Activated CD4-positive, alpha-beta T cell treated with anti-CD3 and anti-CD28 coated beads, Interleukin-2, Interleukin-6, amounts not matched to agents 100 ng/mL and 50 ng/mL, durations not matched to agents 16 hours and 8 hours (primary cell): Measurements from ENCODE around the gene ATP2A3.

Experiments used
- DNase-seq: peaks from one replicate; pipeline ENCODE4 v3.0.0-alpha.2; 2020

ATP2A3 gene

DNA sequence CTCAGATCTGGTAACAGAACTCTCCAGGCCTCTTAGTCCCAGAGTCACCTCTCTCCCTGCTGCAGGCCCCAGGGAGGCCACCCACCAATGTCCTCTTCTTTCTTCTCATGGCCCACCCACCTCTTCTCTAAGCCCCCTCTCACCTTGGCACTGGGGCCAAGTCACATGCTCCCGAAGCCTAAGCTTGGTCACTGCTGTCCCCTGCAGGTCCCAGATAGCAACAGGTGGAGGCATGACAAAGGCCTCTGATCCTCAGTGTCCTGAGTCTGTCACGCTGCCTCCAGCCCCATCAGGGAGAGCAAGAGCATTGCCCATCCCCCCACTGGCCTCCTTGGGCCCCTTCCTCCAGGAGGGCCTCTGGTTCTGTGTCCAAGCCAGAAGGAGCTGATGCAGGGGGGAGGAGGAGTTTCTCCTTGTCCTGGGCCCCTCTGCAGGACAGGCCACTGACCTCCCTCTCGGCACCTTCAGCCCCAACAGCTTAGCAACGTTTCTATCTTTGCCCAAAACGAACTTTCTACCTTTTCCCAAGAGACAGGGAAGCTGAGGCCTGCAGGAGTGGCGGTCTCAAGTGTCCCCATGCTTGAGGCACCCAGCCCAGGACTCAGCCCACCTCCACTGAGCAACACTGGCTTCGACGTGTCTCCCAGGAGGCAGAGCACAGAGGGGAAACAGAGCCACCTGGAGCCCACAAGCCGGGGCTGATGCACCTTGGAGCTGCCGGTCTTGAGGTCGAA, 56.6 kb downstream of the ATP2A3 start:
- no peak for DNase-seq

DNA sequence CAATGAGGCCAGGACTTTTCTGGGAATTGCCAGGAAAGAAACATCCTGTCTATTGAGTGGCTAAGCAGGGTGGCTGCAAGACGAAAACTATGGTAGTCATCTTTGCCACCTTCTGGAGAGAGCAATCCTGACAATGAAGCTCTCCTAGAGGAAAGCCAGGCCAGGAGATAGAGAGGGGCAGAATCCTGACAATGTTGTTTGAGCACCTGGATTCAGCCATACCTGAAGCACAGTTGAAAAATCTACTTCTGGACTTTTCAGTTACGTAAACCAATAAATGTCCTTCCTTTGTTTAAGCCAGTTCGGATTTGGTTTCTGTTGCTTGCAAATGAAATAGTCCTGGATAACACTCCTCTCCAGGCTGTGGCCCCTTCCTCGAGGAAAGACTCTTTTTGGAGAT, 57.4 kb downstream of the ATP2A3 start:
- DNase-seq, result no peak

DNA sequence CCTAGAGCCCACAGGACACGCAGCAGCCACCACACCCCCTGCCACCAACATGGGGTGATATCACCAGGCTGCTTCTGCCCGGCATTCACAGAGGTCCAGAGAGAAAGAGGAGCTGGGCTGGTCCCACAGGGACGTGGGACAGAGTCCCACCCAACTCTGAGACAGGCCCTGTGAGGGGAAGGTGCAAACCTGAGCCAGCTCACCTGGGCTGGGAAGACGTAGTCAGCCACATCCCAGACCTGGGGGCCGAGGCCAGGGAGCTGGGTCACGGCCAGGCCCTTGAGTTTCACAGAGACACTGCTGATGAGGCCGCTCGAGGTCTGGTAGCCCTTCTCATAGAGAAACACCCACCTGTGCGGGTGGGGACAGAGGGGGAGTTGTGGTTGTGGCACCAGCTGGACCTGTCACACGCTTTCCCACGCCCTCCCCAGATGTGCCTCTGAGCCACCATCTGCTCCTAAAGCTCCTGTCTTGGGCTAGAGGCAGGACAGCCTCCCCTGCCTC, 59.2 kb downstream of the ATP2A3 start:
- no peak for DNase-seq

DNA sequence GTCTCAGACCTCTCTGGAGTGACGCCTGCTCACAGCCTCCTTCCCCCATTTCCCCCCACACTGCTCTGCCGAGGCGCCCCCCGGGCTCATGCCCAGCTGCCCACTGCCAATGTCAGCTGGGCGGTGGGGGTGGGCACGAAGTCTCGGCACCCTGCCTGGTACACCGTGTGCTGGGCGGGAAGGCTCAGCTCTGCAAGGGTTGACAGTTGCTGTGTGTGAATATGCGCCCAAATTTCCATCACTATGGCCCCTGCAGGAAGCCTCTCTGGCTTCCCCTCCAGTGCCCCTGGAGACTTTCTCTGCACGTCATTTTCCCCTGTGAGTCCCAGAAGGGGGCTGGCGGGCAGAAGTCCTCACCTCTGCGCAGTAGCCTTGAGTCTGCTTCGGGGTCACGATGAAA, 59.7 kb downstream of the ATP2A3 start:
- DNase-seq, result no peak

DNA sequence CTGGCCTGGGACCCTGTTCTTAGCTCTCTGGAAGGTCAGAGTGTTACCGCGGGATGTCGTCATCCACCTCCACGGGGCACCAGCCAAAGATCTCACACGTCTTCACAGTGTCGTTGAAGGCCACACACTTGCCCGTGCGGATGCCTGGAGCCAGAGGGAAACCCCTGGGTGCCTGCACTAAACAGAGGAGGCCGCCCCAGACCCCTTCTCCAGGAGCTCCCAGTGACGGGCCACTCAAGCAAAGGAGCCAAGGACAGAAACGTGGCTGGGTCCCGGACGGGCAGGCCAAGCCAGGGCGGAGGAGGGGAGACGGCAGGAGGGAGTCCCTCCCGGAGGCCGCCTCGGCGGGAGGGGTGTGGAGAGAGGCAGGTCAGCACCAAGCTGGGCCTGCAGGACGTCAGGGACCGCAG, 60.4 kb downstream of the ATP2A3 start:
- no peak for DNase-seq

DNA sequence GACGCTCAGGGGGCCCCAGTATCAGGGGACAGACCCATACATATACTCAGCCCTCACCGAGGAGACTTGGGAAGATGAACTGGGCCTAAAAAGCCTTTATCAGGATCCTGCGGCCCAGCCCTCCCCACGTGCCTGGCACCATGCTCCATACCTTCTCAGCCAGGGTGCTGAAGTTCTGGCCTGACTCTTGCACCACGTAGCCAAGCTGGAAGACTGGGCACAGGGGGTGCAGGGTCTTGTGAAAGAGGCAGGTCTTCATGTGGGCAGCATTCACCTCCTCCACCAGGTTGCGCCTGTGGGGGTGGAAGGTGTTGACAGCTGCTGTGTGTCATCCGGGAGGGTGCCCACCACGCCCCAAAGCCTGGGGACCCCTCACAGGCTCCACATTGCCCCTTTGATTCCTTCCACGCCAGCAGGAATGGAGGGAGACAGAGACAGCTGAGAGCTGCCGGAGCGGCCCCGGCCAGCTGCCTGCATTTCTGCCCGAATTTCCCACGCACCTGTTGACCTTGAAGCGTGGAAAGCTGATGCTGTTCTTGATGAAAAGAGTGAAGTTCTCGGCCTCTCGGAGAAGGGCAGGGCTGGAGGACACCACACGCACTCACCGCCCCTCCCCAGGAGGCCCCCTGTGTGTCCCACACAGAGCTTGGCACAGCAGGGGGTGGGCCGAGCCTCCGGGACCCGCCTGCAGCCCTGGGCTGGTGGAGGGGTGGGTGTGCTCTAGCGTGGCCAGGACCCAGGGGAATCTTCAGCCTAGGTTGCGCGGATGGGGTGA, 61.0 kb downstream of the ATP2A3 start:
- DNase-seq, result no peak

DNA sequence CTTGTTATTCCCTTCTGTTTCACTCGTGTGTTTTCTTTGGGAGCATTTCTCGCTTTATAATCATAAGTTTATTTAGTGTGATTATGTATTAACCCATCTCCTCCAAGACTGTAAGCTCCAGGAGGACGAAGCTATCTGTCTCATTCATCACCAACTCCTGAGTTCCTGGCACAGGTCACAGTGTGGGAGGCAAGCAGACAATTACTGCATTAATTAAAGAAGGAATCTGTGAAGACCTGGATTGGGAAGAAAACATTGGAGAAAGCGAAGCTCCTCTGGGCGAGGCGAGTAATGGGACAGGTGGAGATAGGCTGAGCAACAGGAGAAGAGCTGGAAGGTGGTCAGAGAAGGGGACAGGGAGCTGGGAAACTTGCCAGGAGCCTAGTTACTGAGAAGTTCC, 63.6 kb downstream of the ATP2A3 start:
- no peak for DNase-seq

DNA sequence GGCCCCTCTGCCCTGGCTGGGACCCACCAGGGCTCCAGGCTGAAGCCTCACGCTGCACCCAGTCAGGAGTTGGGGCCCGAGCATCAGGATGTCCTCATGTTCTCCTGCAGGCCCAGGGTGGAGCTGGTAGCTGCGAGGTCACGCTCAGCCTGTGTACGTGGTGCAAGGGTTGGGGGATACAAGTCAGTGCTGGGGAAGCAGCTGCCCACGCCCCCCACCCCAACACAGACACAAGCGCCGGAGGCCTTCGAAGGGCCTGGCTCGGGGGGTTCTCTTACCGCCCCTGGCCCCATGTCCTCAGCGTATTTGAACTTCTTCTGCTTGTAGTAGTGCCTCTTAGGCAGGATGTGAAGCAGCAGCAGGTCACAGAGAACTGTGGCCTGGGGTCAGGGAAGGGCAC, 66.5 kb downstream of the ATP2A3 start:
- no peak for DNase-seq

DNA sequence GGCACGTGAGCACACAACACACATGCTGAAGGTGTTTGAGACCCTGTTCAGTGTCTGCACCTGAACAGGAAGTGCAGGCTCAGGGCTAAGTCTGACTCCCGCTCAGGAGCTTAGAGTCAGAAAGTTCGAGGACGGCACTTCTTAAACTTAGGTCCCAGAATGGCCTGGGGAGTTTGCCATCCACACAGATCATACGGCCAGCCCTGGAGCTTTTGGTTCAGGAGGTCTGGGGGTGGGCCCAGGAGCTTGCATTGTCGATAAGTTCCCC, 67.3 kb downstream of the ATP2A3 start:
- DNase-seq, result no peak

DNA sequence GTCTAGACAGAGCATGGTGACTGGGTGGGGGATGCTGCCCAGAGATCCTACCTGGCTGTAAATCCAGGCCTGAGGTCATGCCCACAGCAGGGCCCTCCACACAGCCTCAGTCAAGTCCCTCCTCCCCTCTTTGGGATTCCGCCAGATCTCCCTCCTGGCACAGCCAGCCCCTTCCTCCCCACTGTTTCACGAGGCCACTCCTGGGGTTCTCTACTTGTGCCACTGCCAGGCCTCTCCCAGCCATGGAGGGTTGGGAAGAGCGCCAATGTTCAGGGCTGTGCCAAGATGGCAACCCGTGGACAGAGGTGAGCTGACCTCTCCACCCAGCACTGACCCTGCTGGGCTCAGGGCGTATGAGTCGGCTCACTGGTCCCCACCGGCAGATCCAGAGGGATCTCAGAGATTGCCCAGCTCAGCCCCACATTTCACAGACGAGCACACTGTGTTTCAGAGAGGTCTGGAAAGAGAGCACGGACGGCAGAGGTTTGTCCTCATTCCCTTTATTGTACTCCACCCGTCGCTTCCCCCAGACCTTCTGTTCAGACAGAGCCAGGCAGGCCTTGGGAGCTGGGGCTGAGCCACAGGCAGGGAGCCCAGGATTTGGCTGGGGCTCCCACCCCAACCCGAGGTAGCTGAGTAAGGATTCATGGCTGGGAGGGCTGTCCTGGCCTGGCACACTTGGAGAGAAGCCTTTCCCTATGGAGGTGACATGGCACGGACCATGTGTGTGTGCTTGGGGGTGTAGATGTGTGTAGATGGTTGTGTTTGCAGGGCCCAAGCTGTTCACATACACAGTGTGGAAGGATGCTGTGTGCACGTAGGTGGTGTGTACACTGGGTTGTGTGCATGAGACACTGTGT, 67.9 kb downstream of the ATP2A3 start:
- no peak for DNase-seq

DNA sequence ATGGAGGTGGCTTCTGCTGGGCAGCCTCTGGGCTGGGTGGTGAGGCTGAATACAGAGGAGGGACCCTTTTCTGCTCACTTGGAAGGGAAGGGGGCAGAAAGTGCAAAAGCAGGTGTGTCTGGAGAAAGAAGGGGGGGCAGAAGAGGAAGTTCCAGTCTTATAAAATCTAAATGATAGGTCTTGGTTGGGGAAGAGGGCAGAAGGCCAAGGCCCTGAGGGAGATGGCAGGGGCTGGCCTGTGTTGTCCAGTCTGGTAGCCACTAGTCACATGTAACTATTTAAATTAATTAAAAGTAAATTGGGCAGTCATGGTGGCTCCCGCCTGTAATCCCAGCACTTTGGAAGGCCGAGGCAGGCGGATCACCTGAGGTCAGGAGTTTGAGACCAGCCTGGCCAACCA, 68.9 kb downstream of the ATP2A3 start:
- no peak for DNase-seq

DNA sequence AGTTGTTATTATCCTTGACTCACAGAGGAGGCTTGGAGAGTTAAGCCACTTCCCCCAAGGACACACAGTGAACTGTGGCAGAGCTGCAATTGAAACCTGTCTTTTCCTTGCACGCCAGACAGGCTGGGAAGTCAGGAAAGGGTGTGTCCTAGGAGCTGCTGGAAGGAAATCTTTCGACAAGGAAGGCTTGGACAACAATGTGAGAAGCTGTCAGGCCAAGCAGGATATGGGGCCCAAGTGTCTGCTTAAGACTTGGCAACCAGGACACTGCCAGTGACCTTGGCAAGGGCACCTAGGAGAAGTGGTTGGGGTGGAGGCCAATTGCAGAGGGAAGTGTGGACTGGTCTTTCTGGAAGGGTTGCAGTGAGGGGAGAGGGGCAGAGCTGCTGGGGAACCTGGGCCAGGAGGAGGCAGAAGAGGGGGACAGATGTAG, 69.3 kb downstream of the ATP2A3 start:
- no peak for DNase-seq

DNA sequence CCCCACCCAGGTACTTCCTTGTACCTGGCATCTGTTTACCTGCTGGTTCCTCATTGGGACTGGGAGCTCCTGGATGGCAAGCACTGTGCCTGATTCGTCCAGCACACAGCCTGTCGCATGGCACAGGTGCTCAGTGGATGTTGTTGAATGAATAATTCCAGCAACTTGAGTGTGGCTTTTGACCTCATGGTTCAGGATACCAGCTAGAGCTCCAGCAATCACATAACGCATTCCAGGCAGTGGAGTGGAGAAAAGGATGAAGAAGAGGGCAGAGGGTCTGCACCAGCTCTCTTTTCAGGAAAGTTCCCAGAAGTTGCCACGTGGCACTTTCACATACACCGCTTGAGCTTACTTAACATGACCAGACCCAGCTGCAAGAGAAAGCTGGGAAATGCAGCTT, 70.0 kb downstream of the ATP2A3 start:
- no peak for DNase-seq

DNA sequence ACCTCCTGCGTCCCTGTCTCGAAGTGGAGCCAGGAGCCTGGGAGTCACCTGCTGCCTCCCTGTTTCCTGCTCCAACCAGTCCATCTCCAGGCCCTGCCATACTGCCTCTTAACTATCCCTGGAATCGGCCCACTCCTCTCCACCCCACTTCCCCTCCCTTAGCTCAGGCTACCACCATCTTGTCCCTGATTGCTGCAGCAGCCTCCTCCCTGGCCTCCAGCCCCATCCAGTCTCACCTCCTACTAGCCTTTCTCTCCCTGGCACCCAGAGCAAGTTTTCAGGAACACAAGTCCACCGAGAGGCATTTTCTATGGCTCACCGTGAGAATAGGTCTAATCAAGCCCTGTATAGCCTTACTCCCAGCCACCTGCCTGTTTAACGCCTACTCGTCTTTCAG, 70.5 kb downstream of the ATP2A3 start:
- no peak for DNase-seq

DNA sequence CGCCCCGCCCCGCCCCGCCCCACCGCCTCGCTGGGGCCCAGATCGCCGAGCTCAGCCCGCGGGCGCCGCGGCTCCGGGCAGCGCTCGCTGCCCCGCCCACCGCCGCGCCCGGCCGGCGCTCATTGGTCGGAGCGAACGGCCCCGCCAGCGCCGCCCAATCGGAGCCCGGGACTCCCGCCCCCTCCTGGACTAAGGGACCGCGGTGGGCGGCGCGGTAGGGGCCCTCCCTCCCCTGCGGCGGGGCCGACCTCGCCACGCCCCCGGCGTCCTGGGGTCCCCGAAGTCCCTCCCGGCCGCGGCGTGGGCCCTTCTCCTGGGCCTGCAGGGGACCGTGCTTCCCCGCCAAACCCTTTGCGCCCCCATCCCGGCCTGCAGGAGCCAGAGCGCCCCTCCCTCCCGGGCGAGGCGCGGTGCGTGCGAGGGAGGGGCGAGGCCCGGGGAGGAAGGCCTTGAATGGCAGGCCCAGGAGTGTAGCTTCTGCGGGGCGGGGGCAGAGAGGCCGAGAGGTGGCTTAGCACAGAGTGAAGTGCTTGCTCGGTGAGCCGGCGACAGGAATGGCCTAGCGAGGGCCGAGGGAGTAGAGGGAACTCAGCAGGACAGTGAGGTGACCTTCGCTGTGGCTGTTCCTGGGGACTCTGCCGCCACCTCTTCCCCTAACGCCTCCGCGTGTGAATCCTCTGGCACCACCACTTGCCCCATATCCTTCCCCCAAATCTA, 71.1 kb downstream of the ATP2A3 start, which contains the start of gene CAMKK1:
TSS of gene CAMKK1 (minus strand) at position 51 of the 717 bp plus-strand sequence. CDS start 7,366 bp downstream, outside the sequence.
- DNase-seq, result peak; percentile 94

DNA sequence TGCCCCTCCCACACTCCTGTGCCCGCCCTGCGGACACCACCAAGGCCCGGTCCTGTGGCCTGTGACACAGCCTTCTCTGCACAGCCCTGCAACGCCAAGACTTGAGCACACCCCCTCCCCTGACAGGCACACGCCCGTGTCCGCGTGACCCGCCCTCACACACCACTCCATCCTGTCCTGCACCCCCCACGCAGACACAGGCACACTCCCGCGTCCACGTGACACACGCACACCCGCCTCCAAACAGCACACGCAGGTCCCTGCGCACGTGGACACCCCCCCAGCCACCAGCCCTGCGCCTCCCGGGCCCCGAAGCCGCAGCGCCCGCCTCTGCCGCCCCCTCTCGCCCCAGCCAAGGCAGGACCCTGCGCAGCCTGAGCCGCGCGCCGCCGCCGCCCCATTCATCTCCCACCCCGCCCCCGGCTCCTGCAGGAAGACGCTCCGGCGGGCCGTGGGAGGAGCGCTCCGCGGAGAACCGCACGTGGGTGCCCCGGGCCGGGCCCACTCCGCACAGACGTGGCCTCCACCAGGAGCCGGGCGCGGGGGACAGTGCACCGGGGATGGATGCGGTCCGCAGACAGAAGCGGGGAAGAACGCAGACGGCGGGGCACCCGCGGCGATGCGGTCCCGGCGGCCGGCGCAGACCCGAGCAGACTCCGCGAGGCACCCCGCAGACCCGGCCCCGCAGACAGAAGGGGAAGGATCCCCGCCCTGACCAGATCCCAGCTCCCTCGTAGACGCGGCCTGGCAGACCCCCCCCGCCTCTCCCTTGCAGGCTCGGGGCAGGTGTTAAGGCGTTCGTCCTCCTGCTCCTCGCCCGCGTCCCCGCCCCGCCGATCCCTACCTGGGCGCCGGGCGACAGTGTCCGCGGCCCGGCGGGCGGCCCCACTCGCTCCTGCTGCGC, 71.9 kb downstream of the ATP2A3 start:
- peak; percentile 65 for DNase-seq

DNA sequence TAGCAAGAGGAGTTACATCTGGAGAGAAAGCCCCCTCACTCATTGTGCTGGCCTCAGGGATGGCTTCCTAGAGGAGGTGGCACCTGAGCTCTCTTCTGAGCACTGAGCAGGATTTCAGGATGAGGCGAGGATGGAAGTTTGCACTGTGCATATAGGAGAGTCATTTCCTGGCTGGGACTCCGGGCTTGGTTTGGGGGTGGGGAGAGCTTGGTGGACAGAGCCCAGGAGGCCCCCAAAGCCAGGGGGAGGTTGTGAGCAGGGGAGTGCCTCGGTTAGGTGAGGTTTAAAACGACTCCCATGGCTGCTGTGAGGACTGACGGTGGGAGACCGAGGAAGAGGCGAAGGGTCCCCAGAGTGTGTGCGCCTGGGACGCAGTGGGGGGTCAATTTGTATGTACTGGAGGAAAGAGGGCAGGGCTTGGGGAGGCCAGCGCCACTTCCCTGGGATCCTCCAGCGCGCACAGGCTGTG, 72.6 kb downstream of the ATP2A3 start:
- no peak for DNase-seq

DNA sequence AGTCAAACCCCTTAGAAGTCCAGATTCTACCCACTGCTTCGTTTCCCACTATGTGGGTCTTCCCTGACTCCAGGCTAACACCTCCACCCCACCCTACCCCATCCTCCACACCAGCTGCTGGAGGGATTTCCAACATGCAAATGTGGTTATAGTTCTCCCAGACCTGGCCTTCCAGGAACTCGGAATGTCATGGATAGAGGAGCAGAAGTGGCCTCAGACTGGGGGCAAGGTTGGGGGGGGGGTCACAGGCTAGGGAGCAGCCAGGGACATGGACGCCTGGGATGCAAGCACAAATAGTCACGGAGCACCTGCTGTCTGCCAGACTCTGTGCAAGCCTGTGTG, 73.4 kb downstream of the ATP2A3 start:
- DNase-seq, result no peak

DNA sequence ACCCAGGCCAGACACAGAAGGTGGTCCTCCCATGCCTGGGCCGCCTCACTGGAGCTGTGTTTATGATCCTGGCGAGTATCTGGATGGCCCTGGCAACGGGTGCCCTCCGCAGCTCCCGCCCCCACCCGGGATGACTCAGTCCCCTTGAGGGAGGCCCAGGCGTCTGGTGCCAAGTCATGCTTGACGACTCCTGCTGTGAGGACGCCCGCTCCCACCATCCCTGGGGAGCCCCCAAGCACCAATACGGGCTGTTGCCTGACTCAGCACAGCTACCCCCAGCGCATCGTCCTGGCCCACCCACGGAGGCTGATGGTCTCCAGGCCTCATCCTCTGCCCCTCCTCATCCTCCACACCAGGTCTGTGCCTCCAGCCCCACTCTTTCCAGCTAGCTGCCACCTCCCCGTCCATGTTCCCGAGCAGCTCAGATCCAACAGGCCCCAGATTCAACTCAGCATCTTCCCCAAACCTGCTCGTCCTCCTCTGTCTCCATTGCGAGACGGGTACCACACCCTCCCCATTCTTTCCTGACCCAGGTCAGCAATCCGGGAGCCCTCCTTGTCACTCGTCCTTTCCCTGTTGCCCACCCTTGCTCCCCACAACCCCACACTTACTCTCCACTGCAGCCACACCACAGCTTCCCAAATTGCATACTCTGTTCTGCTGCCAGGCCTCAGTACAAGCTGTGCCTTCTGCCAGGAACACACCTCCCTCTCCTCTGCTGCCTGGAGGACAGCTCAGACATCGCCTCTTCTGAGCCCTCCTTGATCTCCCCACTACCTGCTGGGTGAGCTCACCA, 74.0 kb downstream of the ATP2A3 start:
- DNase-seq, result no peak

DNA sequence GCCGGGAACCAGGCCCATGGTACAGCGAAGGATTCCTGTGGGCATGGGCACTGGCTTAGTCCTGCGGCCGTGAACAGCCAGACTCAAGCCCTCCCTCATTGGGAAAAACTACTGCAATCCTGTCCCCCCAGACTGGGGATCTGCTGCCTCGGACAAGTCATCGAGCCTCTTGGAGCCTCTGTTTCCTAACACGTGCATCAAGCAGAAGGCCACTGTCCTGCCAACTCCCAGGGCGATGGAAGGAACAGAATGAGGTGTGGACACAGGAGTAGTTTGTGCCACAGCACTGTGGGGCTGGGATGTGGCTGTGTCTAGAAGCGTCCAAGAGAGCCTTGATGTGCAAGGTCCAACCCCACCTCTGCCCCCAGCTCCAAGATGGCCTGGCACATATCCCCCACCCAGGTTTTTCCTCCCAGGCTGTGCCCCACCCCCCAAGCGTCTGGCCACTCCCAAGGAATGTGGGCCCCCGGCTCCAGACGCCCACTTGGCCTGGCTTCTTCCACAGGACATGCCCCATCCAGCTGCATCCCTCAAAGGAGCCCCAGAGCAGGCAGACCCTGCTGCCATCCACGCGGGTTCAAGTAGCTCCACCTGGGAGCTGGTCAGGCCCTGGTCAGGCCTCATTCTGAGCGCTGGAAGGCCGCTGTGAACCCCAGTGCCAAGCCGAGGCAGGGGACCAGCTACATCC, 74.8 kb downstream of the ATP2A3 start:
- no peak for DNase-seq
